DOHH2 (cell line): ENCODE results near the gene CPA2.

Source experiments
- H3F3A ChIP-seq: fragments of 200-600 bp; sonication (generic), shearing (Covaris generic); 2 replicates; pipeline ENCODE4 v1.6.0; 2016; ENCODE audit warnings: antibody characterized with exemption, mild to moderate bottlenecking; ENCODE audit not compliant: control insufficient read depth, insufficient read depth
- H3K27ac ChIP-seq: fragments of 200-600 bp; sonication (generic); 2 replicates; pipeline ENCODE4 v1.5.1; 2014; ENCODE audit warnings: low read depth, mild to moderate bottlenecking, low read length, moderate library complexity
- H3K27me3 ChIP-seq: fragments of 200-600 bp; sonication (generic); 2 replicates; pipeline ENCODE4 v1.6.1; 2014; ENCODE audit warnings: mild to moderate bottlenecking, low read length, mixed read lengths; ENCODE audit not compliant: control insufficient read depth
- H3K36me3 ChIP-seq: fragments of 200-600 bp; sonication (generic); 2 replicates; pipeline ENCODE4 v1.6.1; 2014; ENCODE audit warnings: mild to moderate bottlenecking, low read length, moderate library complexity, mixed read lengths; ENCODE audit not compliant: control insufficient read depth
- H3K4me1 ChIP-seq: fragments of 200-600 bp; sonication (generic); 2 replicates; pipeline ENCODE4 v1.6.1; 2014; ENCODE audit warnings: mild to moderate bottlenecking, low read length, mixed read lengths; ENCODE audit not compliant: control insufficient read depth
- H3K4me2 ChIP-seq: fragments of 200-600 bp; sonication (generic); 2 replicates; pipeline ENCODE4 v1.6.0; 2014; ENCODE audit warnings: mild to moderate bottlenecking, low read length, moderate library complexity
- H3K4me3 ChIP-seq: fragments of 200-600 bp; sonication (generic); 2 replicates; pipeline ENCODE4 v1.5.1; 2014; ENCODE audit warnings: mild to moderate bottlenecking, low read length, mixed read lengths
- H3K79me2 ChIP-seq: fragments of 200-600 bp; sonication (generic); 2 replicates; pipeline ENCODE4 v1.6.1; 2014; ENCODE audit warnings: mild to moderate bottlenecking, low read length, mixed read lengths; ENCODE audit not compliant: control insufficient read depth
- H3K9me2 ChIP-seq: fragments of 200-600 bp; sonication (generic); replicated peaks from 2 replicates; pipeline ENCODE4 v1.6.1; 2014; ENCODE audit warnings: mild to moderate bottlenecking, low read length, mixed read lengths; ENCODE audit not compliant: control insufficient read depth
- H3K9me3 ChIP-seq: fragments of 200-600 bp; sonication (generic); 2 replicates; pipeline ENCODE4 v1.6.1; 2014; ENCODE audit warnings: antibody characterized with exemption, low read length, mixed read lengths; ENCODE audit not compliant: control insufficient read depth, insufficient read depth
- H4K20me1 ChIP-seq: fragments of 200-600 bp; sonication (generic); 2 replicates; pipeline ENCODE4 v1.6.0; 2014; ENCODE audit warnings: low read depth, mild to moderate bottlenecking, antibody characterized with exemption, low read length, moderate library complexity; ENCODE audit not compliant: control insufficient read depth, insufficient read depth
- CTCF ChIP-seq: fragments of 200-600 bp; sonication (generic); IDR thresholded peaks from one replicate; pipeline ENCODE4 v1.5.1; 2014; ENCODE audit warnings: antibody characterized with exemption, mild to moderate bottlenecking, low read depth, low read length; ENCODE audit not compliant: poor library complexity, severe bottlenecking
- EZH2phosphoT487 ChIP-seq: fragments of 200-600 bp; sonication (generic); IDR thresholded peaks from 2 replicates; pipeline ENCODE4 v1.6.1; 2017; ENCODE audit warnings: borderline replicate concordance, mild to moderate bottlenecking, antibody characterized with exemption, low read length, moderate library complexity, mixed read lengths

The CPA2 gene

GRCh38 chr7:130276796-130277762, 10.4 kb downstream of the CPA2 start:
- Histone ChIP-seq H3K27me3 (peaks cover 30% of the 10 kb centered on the region), H3K4me3 (no peak overlapping the region), H3F3A (no peaks in the 10 kb centered on the region), H3K9me2 (no peaks in the 10 kb centered on the region), H3K4me1 (no peaks in the 10 kb centered on the region), H3K79me2 (no peaks in the 10 kb centered on the region), H3K36me3 (no peaks in the 10 kb centered on the region), H3K9me3 (no peaks in the 10 kb centered on the region), H3K27ac (no peak overlapping the region), H3K4me2 (no peak overlapping the region), H4K20me1 (no peaks in the 10 kb centered on the region)
- TF ChIP-seq CTCF (no peak), EZH2phosphoT487 (no peak)

- H3K79me2 ChIP-seq: no peaks in the 10 kb centered on the region
- H3K9me2 ChIP-seq: no peaks in the 10 kb centered on the region
- H3K27me3 ChIP-seq: peaks cover 30% of the 10 kb centered on the region
- TF ChIP-seq EZH2phosphoT487: no peak
- peak; percentile 41 for TF ChIP-seq CTCF
- H3K36me3 ChIP-seq: no peaks in the 10 kb centered on the region
- no peak overlapping the region for H3K27ac ChIP-seq
- no peak overlapping the region for H3K4me3 ChIP-seq
- H3K4me2 ChIP-seq: no peak overlapping the region
- H3F3A ChIP-seq: no peaks in the 10 kb centered on the region
- no peaks in the 10 kb centered on the region for H4K20me1 ChIP-seq
- no peaks in the 10 kb centered on the region for H3K9me3 ChIP-seq
- H3K4me1 ChIP-seq: no peaks in the 10 kb centered on the region
These were observed 11.3 kb downstream of the CPA2 start for GRCh38 chr7:130277763-130278643.

DNA sequence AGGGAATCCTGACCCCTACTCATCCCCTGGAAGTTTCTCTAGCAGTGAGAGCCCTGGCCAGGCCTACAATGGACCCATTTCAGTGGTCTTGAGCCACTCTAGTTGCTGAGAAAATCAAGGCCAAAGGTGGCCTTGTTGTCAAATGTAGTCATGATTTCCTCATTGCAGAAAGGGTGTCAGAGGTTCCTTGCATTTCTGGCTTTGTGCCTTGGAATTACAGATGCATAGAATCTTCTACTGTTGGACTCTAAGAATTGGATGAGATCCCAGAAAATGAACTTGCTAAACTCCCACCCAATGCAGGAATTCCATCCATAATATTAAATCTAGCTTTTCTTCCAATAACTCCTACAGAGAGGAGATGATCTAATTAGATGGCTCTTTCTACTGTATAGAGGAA, 12.2 kb downstream of the CPA2 start:
- Histone ChIP-seq H3K27ac (no peak overlapping the region), H3K4me3 (no peak overlapping the region), H3K9me3 (no peaks in the 10 kb centered on the region), H3K27me3 (peaks cover 30% of the 10 kb centered on the region), H4K20me1 (no peaks in the 10 kb centered on the region), H3K9me2 (no peaks in the 10 kb centered on the region), H3K36me3 (no peaks in the 10 kb centered on the region), H3K4me2 (no peak overlapping the region), H3K79me2 (no peaks in the 10 kb centered on the region), H3K4me1 (no peaks in the 10 kb centered on the region), H3F3A (no peaks in the 10 kb centered on the region)
- TF ChIP-seq EZH2phosphoT487 (no peak), CTCF (no peak)
